Skeletal muscle satellite cell (primary cell): ENCODE results near the gene DTNBP1.

ENCODE experiments used
- H3K27me3 ChIP-seq: 2 replicates; pipeline ENCODE4 v1.7.0; 2013; ENCODE audit warnings: low read length; ENCODE audit not compliant: control insufficient read depth, insufficient read depth
- H3K36me3 ChIP-seq: 2 replicates; pipeline ENCODE4 v1.7.0; 2013; ENCODE audit warnings: mild to moderate bottlenecking, control low read depth, low read length; ENCODE audit not compliant: insufficient read depth
- H3K4me1 ChIP-seq: 2 replicates; pipeline ENCODE4 v1.7.0; 2013; ENCODE audit warnings: low read length; ENCODE audit not compliant: control insufficient read depth, insufficient read depth
- H3K4me2 ChIP-seq: 2 replicates; pipeline ENCODE4 v1.7.0; 2013; ENCODE audit warnings: mild to moderate bottlenecking, low read length
- H3K4me3 ChIP-seq: 2 replicates; pipeline ENCODE4 v1.7.0; 2013; ENCODE audit warnings: low read length
- H3K9ac ChIP-seq: 2 replicates; pipeline ENCODE4 v1.7.0; 2013; ENCODE audit warnings: mild to moderate bottlenecking, low read depth, low read length, moderate library complexity
- H3K9me3 ChIP-seq: replicated peaks from 2 replicates; pipeline ENCODE4 v1.7.0; 2013; ENCODE audit warnings: mild to moderate bottlenecking, control low read depth, low read length

Gene DTNBP1

DNA sequence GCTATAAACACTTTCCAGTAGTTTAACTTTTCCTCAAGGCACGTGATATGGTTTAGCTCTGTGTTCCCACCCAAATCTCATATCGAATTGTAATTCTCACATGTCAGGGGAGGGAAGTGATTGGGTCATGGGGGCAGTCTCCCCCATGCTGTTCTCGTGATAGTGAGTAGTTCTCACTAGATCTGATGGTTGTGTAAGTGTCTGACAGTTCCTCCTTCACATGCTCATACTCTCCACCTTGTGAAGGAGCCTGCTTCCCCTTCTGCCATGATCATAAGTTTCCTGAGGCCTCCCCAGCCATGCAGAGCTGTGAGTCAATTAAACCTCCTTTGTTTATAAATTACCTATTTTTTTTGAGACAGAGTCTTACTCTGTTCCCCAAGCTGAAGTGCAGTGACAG is 127.9 kb downstream of the DTNBP1 start:
- Histone ChIP-seq H3K9me3 (no peaks in the 10 kb centered on the region), H3K4me1 (no peaks in the 10 kb centered on the region), H3K27me3 (no peaks in the 10 kb centered on the region), H3K4me3 (no peak overlapping the region), H3K4me2 (no peak overlapping the region), H3K36me3 (peaks cover 3% of the 10 kb centered on the region), H3K9ac (no peak overlapping the region)

DNA sequence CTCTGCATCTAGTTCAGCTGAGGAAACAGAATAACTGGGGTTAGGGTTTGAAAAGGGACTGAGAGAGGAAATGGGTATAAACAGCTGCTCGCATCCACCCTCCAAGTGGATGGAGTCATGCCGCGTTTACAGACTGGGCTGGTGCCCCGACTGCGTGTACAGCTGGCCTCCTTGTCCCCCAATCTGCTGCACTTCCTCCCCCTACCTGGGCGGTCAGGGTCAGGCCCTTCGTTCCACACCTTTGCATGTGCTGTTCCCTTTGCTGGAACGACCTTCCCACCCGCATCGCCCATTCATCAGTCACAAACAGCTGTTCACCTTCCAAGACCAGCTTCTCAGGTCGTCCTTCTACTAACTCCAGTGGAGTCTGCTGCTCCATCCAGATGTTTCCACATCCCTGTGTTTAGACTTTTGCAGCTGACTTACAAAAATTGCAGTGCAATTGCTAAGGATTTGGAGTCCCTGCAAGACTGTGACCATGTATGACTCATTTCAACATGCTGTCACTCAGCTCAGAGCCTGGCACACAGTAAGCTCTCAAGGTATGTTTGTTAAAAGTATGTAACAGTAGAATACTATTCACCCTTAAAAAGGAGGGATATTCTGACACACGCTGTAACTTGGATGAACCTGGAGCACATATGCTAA is 129.3 kb downstream of the DTNBP1 start:
- no peaks in the 10 kb centered on the region for H3K9me3 ChIP-seq
- no peak overlapping the region for H3K4me3 ChIP-seq
- H3K4me2 ChIP-seq: no peak overlapping the region
- H3K9ac ChIP-seq: no peak overlapping the region
- H3K27me3 ChIP-seq: no peaks in the 10 kb centered on the region
- H3K4me1 ChIP-seq: no peaks in the 10 kb centered on the region
- H3K36me3 ChIP-seq: peaks cover 4% of the 10 kb centered on the region

DNA sequence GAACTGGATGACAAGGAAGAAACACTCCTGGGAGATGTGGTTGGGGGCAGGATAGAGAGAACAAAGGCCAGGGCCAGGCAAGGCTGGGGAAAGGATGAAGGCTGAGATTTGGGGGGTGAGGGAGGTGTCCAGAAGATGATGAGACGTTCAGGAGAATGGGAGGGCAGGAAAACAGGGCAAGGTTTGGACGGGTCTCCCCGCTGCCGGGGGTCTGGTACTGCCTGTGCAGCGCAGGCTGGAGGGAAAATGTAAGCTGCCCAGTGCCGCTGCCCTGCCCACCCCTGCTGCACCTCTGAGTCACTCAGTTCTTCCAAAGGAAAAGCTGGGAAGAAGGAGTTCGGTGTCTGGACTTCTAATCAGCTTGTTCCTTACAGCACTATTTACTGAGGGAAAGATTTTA is 130.9 kb downstream of the DTNBP1 start:
- Histone ChIP-seq H3K4me1 (no peaks in the 10 kb centered on the region), H3K36me3 (peaks cover 11% of the 10 kb centered on the region)

DNA sequence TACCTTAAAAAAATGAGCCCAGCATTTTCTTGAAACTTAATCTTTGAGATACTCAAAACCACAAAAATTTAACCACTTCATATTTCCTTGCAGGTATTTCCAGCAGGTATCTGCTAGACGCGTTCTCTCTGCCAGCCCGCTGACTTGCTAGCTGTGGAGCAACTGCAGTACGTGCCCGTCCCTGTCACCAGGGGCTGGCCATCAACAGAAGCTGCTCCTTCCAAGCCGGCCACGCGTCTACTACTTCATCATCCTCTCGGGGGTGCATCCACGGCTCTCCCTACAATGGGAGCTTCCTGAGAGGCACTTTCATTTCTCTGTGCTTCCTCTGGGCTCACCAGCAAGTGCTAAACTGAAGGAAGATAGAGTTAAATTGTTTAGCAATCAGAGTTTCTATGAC is 132.4 kb downstream of the DTNBP1 start:
- no peak overlapping the region for H3K4me3 ChIP-seq
- H3K36me3 ChIP-seq: peaks cover 11% of the 10 kb centered on the region
- H3K9me3 ChIP-seq: no peaks in the 10 kb centered on the region
- no peaks in the 10 kb centered on the region for H3K4me1 ChIP-seq
- no peak overlapping the region for H3K4me2 ChIP-seq
- no peaks in the 10 kb centered on the region for H3K27me3 ChIP-seq
- H3K9ac ChIP-seq: no peak overlapping the region

More for the DNA sequence above, 130.9 kb downstream of the DTNBP1 start:
- Histone ChIP-seq H3K4me2 (no peak overlapping the region), H3K9me3 (no peaks in the 10 kb centered on the region), H3K27me3 (no peaks in the 10 kb centered on the region), H3K4me3 (no peak overlapping the region), H3K9ac (no peak overlapping the region)

DNA sequence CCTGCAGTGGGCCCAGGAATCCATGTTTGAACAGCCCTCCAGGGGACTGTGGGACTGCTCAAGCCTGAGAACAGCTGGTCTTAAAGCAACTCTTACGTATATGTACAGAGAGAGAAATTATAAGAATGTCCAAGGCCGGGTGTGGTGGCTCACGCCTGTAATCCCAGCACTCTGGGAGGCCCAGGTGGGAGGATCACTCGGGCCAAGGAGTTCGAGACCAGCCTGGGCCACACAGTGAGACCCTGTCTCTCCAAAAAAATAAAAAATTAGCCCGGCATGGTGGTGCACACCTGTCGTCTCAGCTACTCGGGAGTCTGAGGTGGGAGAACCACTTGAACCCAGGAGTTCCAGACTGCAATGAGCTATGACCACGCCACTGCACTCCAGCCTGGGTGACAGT is 134.0 kb downstream of the DTNBP1 start:
- Histone ChIP-seq H3K9me3 (no peaks in the 10 kb centered on the region), H3K9ac (no peak overlapping the region), H3K36me3 (peaks cover 18% of the 10 kb centered on the region), H3K27me3 (no peaks in the 10 kb centered on the region), H3K4me3 (no peak overlapping the region), H3K4me2 (no peak overlapping the region), H3K4me1 (no peaks in the 10 kb centered on the region)

DNA sequence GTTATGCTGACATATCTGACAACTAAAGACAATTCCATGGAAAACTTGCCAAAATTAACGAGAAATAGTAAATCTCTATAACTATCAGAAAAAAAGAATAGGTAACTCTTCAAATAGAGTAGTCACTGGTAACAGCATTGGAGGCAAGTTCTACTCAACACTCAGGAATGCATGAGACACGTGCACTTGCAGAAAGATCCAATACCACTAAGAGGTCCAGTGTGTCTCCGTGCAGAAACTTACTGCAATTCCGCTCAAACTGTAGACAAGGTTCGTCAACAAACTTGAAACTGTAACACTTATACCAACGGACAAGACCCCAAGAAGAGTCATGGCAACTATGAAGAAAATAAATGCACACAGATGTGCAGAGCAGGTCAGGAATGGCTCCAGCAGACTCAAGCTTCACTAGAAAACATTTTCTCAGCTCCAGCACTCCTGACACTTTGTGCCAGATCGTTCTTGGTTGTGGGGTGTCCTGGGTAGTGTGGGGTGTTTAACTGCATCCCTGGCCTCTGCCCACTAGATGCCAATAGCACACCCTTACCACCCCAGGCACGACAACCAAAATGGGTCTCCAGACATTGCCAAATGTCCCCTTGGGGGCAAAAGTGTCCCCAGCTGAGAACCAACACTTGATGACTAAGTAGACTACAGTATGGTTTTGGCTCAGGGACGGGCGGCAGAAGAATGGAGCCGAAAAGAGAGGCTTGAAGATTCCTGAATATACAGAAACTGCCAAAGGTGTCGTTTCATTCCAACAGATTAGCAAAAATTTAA is 134.8 kb downstream of the DTNBP1 start:
- peaks cover 24% of the 10 kb centered on the region for H3K36me3 ChIP-seq
- no peak overlapping the region for H3K9ac ChIP-seq
- H3K9me3 ChIP-seq: no peaks in the 10 kb centered on the region
- H3K4me1 ChIP-seq: no peaks in the 10 kb centered on the region
- H3K27me3 ChIP-seq: no peaks in the 10 kb centered on the region
- H3K4me2 ChIP-seq: no peak overlapping the region
- no peak overlapping the region for H3K4me3 ChIP-seq

DNA sequence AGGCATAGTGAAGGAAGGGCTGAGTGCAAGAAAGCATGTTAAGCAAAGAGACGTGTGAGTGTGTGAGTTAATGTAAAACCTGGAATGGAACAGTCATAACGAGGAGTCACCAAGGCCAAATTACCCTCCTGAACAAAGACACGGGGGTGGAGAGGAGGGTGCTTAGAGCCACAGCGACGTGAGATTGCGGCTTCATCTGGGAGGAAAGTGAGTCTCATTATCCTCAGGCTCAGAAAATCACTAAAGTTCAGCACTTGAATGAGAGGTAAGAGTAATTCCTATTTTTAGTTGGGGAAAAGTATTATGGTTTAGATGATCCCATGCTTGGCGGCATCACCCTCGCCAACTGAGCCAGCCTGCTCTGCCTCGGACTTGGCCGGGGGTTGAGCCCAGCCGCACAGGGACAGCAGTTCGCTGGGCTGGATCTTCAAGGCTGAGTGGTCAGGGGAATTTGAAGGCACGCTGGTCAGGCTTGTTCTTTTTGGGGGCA is 136.6 kb downstream of the DTNBP1 start:
- no peaks in the 10 kb centered on the region for H3K9me3 ChIP-seq
- H3K27me3 ChIP-seq: no peaks in the 10 kb centered on the region
- no peaks in the 10 kb centered on the region for H3K4me1 ChIP-seq
- no peak overlapping the region for H3K4me2 ChIP-seq
- H3K4me3 ChIP-seq: no peak overlapping the region
- H3K36me3 ChIP-seq: peaks cover 33% of the 10 kb centered on the region
- H3K9ac ChIP-seq: no peak overlapping the region

DNA sequence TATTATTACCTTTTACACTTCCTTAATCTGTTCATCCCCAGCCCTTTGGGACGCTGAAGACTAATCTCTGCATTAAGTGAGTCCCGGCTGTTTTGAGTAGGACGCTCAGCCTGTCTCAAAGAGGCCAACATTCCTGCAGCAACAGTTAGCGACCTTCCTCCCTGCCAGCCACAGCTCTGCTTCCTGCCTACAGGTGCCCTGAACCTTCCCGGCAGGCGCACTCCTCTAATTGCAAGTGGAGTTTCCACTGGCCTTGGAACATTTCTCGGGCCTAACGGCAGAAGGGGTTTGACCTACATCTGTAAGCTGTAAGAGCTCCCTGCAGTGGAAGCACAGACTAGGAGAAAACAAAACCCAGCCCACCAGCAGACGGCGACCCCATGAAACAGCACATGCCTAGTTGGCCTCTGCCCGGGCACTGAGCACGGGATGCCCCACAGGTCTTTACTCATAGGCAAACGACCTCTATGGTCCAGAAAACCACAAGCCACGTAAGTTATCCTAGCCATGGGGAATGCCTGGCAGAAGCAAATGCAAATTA is 137.9 kb downstream of the DTNBP1 start:
- no peak overlapping the region for H3K4me2 ChIP-seq
- H3K9me3 ChIP-seq: no peaks in the 10 kb centered on the region
- H3K4me3 ChIP-seq: no peak overlapping the region
- H3K36me3 ChIP-seq: peaks cover 42% of the 10 kb centered on the region
- no peak overlapping the region for H3K9ac ChIP-seq
- H3K4me1 ChIP-seq: no peaks in the 10 kb centered on the region
- no peaks in the 10 kb centered on the region for H3K27me3 ChIP-seq

DNA sequence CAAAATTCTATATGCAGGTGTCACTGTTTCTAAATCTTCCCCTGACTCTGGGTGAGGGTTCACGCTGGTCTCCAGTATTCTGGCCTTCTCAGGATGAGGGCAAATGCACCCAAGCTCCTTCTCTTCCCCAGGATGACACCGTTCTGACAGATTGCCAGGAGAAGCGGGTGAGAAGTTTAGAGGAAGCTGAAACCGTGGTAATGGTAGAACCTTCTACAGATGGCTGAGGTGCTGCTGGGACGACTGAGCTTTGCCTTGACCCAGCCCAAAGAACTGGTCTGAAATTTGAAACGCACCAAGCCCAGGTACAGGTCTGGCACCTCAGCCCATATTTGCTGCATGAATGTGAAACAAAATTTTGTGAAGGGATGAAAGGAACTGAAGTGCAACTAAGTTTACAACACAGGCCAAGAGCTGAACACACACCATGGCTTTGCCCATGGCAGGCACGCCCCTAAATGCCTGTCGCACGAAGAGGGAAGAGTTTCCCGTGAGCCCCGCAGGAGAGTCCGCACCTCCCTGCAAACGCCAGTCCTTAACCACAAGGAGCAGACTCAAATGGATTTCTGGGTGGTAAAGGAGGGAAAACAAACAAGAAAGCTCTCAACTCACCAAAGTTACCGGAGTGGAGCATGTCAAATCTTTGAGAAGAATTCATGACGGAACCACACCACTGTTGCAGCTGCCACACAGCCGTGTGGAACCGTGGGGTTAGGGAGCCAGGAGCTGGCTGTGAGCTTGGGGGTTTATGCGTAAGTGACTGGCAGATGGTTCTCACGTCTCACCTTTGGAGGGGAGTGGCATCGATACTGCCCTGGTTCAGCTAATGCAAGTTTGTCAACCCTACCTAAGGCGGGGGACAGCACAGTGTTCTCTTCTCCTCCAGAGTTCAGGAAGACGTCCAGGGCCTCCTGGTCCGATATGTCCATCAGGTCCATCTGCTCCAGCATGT is 138.9 kb downstream of the DTNBP1 start:
- Histone ChIP-seq H3K4me1 (no peaks in the 10 kb centered on the region), H3K27me3 (no peaks in the 10 kb centered on the region), H3K9ac (no peak overlapping the region), H3K36me3 (peaks cover 51% of the 10 kb centered on the region), H3K4me2 (no peak overlapping the region), H3K9me3 (no peaks in the 10 kb centered on the region), H3K4me3 (no peak overlapping the region)

DNA sequence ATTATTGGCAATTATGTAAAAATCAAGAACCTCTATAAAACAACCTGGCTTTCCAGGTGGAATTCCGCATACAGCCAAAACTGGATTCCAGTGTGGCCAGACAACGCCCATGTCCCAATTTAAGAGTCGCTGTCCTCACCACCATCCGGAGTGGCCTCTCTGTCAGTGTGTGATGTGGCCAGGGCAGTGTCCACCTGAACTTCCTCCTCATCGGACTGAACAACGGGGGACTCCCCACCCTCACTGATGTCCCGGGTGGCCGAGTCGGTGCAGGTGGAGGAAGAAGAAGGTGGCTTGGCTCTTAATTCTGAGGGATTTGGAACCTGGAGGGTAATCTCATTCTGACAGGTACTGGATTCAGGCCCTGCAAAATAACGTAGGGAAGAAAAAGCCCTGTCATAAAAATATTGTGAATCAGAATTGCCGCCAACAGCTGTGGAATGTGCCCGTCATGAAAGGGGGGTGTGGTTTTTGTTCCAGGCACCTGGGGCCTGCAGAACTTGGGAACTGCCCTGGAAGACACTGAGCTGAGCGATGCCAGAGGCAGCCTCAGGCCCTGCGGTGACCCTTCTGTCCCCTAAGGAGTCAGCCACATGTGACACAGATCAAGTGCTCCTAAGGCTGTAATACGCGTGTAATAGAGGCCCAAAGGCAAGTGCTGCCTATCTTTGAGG is 139.8 kb downstream of the DTNBP1 start:
- Histone ChIP-seq H3K4me3 (no peak overlapping the region), H3K4me1 (no peaks in the 10 kb centered on the region), H3K27me3 (no peaks in the 10 kb centered on the region), H3K36me3 (peaks cover 51% of the 10 kb centered on the region), H3K4me2 (no peak overlapping the region), H3K9me3 (no peaks in the 10 kb centered on the region), H3K9ac (no peak overlapping the region)
